Hepatocyte (in vitro differentiated cells): Measurements from ENCODE around the gene NPR3.

Experiments used
- CTCF ChIP-seq: fragments of 200-600 bp; sonication (generic); IDR thresholded peaks from 2 replicates; pipeline ENCODE4 v1.5.1; 2016; ENCODE audit warnings: antibody characterized with exemption, mild to moderate bottlenecking; ENCODE audit not compliant: poor library complexity
- EZH2 ChIP-seq: fragments of 200-600 bp; sonication (generic); IDR thresholded peaks from 2 replicates; pipeline ENCODE4 v1.6.1; 2016; ENCODE audit warnings: antibody characterized with exemption, mild to moderate bottlenecking, borderline replicate concordance
- EZH2phosphoT487 ChIP-seq: fragments of 200-600 bp; sonication (generic); IDR thresholded peaks from one replicate; pipeline ENCODE4 v1.6.1; 2018; ENCODE audit warnings: antibody characterized with exemption, mild to moderate bottlenecking, low read depth, moderate library complexity; ENCODE audit not compliant: unreplicated experiment, severe bottlenecking

DNA sequence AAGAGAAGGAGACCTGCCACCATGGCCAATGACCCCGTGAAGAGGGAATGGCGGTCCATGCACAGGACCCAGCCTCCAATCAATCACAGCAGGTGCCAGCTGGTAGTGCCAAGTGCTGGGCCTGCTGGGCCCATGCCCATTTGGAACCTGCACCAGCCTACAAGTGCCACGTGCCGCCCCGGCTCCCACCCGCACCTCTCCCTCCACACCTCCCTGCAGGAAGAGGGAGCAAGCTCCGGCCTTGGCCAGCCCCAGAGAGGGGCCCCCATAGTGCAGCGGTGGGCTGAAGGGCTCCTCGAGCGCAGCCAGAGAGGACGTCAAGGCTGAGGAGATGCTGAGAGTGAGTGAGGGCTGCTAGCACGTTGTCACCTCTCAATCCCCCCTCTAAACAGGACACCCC lies 37.8 kb upstream of the NPR3 start:
- TF ChIP-seq CTCF, result no peak
- TF ChIP-seq EZH2, result no peak
- TF ChIP-seq EZH2phosphoT487, result no peak
